RWPE1 (cell line): ENCODE measurements around the gene LHX1.
A peak's percentile ranks its signal among the peaks of the same experiment; 100 is the strongest.

Source experiments
- CTCF ChIA-PET: fragments of 350-600 bp; sonication (Branson Sonifier 250); formaldehyde crosslinking; extraction: SDS; loops from one replicate; lab custom pipeline; 2021; lab: Yijun Ruan, JAX
- POLR2A ChIA-PET: fragments of 400-600 bp; formaldehyde crosslinking; extraction: SDS; loops from one replicate; lab custom pipeline; 2020; ENCODE audit warnings: antibody characterized with exemption; ENCODE audit not compliant: low non-redundant PET; lab: Yijun Ruan, JAX
- DNase-seq: peaks from one replicate; pipeline ENCODE4 v3.0.0; 2012; ENCODE audit warnings: low spot score
- H3K27ac ChIP-seq: fragments of 450-650 bp; 2 replicates; pipeline ENCODE4 v1.5.1; 2017
- CTCF ChIP-seq: fragments of 450-650 bp; conservative IDR thresholded peaks from 2 replicates; pipeline ENCODE4 v1.5.1; 2017; ENCODE audit warnings: low read depth, mild to moderate bottlenecking

LHX1 gene

GRCh38 chr17:36945140-36945539 is 7.9 kb downstream of the LHX1 start:
- ChIA-PET POLR2A (no interaction called here), CTCF (no interaction called here)
- TF ChIP-seq CTCF, result no peak
- H3K27ac ChIP-seq, result no peak overlapping the region
- DNase-seq, result no peak

- POLR2A ChIA-PET, result no interaction called here
- no peak overlapping the region for H3K27ac ChIP-seq
- CTCF ChIA-PET, result no interaction called here
- DNase-seq, result no peak
- no peak for TF ChIP-seq CTCF
Measured at GRCh38 chr17:36945959-36946725, 8.9 kb downstream of the LHX1 start.

DNA sequence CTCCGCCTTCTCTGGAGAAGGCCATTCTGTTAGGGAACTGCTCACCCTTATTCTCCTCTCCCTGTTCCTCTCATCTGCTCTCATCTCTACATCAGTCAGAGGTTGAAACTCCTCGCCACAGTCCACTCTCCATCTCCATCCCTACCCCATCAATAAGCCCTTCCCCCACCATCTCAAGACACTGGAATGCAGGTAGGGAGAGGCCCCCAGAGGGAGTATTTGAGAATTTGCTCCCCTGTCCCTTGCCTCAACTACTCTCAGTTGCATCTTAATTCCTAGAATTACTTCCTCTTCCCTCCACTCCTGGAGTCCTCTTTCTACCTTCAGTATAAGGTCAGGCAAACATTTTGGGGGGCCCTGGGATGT is 9.4 kb downstream of the LHX1 start:
- CTCF ChIA-PET, result no interaction called here
- TF ChIP-seq CTCF, result no peak
- no peak overlapping the region for H3K27ac ChIP-seq
- POLR2A ChIA-PET, result no interaction called here
- no peak for DNase-seq

DNA sequence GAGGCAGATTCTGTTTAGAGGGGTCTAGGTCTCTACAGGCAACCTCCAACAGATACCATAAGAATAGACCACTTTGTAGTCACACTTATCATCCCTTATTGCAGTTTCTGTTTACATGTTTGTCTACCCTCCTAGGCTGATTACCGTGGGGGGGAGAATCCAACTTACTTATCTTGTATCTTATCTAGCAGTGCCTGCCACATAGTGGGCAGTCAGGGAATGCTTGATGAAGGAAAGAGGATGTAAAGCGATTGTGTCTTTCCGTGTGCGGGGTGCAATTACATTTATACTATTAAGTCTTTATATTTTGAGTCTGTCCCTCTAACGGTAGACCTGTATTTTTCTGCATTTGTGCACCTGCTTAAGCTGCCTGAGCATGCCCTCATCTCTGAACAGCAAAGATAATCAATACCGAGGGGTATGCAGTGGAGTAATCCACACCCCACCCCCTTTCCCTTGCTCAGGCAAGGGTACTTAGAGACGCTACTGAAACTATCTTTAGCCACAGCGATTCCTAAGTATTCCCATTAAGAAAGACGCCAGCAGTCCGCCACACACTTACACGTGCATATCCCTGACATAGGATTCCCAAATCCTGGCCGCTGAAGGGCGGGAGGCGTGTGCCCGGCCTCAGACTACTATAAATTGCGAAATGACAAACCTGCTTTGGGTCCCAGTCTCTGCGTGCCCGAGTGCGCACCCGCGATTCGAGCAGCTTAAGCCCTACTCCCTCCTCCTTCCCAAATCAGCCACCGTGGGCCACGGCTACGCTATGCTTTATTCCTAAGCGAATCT is 10.8 kb downstream of the LHX1 start:
- CTCF ChIA-PET, result no interaction called here
- POLR2A ChIA-PET, result no interaction called here
- TF ChIP-seq CTCF, result no peak
- no peak for DNase-seq
- peak overlapping the region; percentile 84 for H3K27ac ChIP-seq

DNA sequence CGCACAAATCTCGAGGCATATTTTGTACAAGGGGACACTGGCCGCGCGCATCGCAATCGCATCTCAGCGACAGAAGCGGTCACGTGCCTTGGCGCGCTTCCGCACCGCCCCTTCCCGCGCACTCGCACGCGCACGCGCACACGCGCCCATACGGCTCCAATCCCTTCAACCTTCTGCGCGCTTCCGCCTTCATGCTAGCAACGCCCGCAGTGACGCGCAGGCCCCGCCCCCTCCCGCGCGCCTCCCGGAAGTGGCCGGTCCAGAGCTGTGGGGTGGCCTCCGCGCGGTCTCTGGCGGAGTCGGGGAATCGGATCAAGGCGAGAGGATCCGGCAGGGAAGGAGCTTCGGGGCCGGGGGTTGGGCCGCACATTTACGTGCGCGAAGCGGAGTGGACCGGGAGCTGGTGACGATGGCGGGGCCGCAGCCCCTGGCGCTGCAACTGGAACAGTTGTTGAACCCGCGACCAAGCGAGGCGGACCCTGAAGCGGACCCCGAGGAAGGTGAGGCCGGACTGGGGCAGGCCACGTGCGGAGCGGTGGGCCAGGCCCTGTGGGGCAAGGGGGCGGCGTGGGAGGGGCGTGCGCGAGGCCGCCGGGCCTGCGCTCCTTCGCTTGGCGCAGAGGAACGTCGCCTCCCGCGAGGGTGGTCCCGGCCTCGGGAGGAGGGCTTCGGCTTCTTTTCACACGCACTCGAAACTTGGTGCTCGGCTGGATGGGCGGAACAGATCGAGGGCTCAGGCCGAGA is 11.6 kb downstream of the LHX1 start, which contains the start of gene AATF:
AATF (plus strand) TSS at position 238 of the 744 bp plus-strand sequence; CDS start at position 410, 172 bp downstream.
- peak; percentile 95 for DNase-seq
- H3K27ac ChIP-seq, result peak within 1 kb of the TSS; percentile 84
- ChIA-PET CTCF (interaction anchor here (0.7 kb wide), 1 partner anchor 14 kb away, joined by 3 read pairs; no protein-coding TSS in a partner anchor), POLR2A (no interaction called here)
- no peak for TF ChIP-seq CTCF

DNA sequence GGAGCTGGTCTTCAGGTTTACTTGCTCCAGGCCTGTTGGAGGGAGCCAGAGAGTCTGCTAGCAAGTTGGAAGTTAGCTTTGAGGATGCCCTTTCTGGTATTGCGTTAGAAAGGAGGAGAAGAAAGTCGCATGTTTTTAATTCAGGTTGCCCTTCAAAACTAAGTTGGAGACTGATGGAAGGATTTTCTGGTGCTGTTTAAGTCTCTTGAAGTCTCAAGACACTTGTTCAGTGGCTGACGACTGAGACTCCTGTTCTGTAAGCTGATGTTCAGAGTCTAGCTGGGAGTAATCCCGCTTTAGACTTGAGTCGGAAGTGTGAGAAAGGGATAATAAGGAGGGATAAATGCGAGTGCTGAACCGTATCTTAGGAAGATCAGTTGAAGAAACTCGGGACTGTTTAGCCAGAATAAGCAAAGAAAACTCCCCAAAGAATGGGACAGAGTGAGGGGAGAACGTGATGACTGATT is 12.2 kb downstream of the LHX1 start:
- ChIA-PET CTCF (interaction anchor here (0.7 kb wide), 1 partner anchor 15 kb away, joined by 3 read pairs; no protein-coding TSS in a partner anchor), POLR2A (no interaction called here)

More for the DNA sequence above, 12.2 kb downstream of the LHX1 start:
- peak overlapping the region; percentile 84 for H3K27ac ChIP-seq
- no peak for TF ChIP-seq CTCF
- DNase-seq, result no peak
